Left renal cortex interstitium (tissue), 4 donors: ENCODE results near the gene TPRG1L. TPM values are rescaled to one million over a fixed set of nuclear protein-coding genes. Genes with fewer than 3 reads are reported as not detected.
"Not testable (repeated sequence)": the region's sequence is repeated elsewhere in the genome, so short reads cannot be mapped to it uniquely, and the experiment has no call there.

Experiments used
- DNase-seq, 4 donors: peaks; one replicate each; pipeline ENCODE4 v3.0.0-alpha.2; 2013; ENCODE audit warnings: low read depth in 4 of 4, low spot score in 2 of 4, missing footprints in 1 of 4
- polyA plus RNA-seq, 4 donors: library from polyadenylated mRNA; unstranded; fragments of 120-200 nt; gene quantifications; one replicate each; pipeline ENCODE4 v1.2.1, GENCODE V29; 2013; ENCODE audit not compliant: insufficient read length in 4 of 4

TPRG1L gene
- polyA plus RNA-seq = 10 to 100 TPM; 40.2 to 47.3 (median 43.5) TPM

- peak in 3 of 4 donors; percentile 92 to 96 (median 93) for DNase-seq
Observed at GRCh38 chr1:3624200-3625136, at the start of gene TPRG1L. TSS of gene TPRG1L (plus strand) at chr1:3625015. CDS start at chr1:3625073, 58 bp downstream.

DNA sequence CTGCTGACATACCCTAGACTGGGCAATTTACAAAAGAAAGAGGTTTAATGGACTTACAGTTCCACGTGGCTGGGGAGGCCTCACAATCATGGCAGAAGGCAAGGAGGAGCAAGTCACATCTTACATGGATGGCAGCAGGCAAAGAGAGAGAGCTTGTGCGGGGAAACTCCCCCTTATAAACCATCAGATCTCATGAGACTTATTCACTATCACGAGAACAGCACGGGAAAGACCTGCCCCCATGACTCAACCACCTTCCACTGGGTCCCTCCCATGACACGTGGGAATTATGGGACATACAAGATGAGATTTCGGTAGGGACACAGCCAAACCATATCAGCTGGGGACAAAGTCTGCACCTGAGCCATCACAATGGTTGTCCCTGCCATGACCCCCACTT lies 49.3 kb upstream of the TPRG1L start:
- DNase-seq = not testable (repeated sequence)

DNA sequence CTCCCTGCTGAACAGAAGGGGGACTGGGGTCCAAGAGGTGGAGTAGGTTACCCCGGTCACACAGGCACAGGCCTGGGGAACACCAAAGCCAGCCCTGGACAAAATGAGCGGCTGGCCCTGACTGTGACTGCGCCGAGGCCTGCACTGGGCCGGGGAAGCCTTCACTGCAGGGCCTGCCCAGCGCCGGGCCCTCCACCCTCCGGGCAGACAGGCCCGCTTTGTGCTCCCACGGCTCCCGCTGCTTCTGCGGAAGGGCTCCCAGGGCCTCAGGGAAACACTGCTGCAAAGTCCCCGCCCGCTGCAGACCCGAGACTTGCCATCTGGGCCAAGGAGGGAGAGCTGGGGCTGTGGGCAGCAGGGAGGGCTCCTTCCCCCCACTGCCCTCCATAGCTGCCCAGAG lies 48.8 kb upstream of the TPRG1L start:
- no peak for DNase-seq

GRCh38 chr1:3577300-3577699 lies 47.5 kb upstream of the TPRG1L start:
- no peak for DNase-seq

DNA sequence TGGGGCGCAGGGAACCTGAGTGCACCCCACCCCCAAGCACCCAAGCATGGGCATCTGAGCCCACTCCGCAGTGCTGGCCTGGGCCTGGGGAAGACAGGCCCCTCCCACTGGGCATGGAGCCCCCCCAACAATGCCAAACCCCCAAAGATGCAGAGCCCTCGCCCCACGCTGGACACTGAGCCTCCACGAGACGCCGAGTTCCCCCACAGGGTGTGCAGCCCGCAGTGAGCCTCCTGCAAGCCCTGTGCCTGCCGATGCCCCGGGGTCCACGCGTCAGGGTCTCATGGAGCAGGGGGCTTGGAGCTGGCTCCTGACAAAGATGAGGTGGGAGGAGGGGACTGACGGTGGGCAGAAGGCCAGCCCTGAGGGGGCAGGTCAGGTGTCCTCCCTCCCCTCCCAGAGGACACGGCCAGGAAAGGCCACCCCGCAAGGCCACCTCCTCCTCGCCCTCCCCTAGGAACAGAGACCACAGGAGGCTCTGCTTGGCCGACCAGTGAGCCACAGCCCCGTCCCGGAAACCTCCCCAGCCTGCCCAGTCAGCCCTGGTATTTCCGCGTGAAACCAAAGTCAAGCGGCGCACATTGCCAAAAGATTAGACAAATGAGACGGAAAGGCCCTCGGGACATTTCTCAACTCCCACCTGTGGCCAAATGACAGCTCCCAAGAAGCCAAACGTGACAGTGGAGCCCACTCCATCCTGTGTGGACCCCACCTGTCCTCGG lies 46.9 kb upstream of the TPRG1L start:
- no peak for DNase-seq

- no peak for DNase-seq
Observed at GRCh38 chr1:3578433-3578805, 46.4 kb upstream of the TPRG1L start.

DNA sequence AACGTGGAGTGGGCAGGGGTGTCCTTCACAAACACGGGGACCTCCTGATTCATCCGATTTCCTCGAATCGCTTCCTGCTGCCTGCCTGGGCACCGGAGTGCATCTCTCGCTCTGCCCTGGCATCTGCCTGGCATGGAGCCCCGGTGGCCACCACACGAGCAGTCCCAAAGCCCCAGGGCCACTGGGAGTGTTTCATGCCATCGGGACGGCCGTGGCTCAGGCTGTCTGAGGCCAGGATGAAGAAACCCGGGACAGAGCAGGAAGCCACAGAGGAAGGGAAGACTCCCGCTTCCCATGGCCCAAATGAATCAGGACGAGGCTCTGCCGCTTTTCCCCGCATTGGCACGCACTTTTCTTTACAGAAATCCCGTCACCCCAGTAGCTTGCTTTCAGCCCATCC lies 45.9 kb upstream of the TPRG1L start:
- no peak for DNase-seq

GRCh38 chr1:3579626-3580025 lies 45.2 kb upstream of the TPRG1L start:
- DNase-seq = no peak

- no peak for DNase-seq
Observed at GRCh38 chr1:3580231-3580630, 44.6 kb upstream of the TPRG1L start.

GRCh38 chr1:3581296-3582036 lies 43.3 kb upstream of the TPRG1L start:
- no peak for DNase-seq

DNA sequence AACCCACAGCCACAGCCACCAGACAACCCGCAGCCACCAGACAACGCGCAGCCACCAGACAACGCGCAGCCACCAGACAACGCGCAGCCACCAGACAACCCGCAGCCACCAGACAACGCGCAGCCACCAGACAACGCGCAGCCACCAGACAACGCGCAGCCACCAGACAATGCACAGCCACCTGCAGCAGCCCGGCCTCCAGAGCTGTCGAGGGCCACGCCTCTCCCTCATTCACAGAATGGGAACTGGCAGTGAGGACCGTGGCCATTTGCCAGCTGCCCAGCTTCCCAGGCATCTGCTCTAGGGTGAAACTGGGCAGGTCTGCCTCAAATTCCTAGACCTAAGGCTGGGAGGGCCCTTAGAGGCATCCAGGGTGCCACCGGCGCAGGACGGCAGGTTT lies 41.1 kb upstream of the TPRG1L start:
- not testable (repeated sequence) for DNase-seq

DNA sequence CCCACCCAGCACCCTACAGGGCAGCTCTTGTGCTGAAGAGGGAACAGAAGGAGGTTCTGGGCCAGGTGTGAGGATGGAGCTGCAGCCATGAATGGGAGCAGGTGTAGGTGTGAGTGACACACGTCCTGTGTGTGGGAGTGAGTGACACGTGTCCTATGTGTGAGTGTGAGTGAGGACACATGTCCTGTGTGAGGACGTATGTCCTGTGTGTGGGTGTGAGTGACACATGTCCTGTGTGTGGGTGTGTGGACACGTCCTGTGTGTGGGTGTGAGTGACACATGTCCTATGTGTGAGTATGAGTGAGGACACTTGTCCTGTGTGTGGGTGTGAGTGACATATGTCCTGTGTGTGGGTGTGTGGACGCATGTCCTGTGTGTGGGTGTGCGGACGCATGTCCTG lies 39.9 kb upstream of the TPRG1L start:
- no peak for DNase-seq

DNA sequence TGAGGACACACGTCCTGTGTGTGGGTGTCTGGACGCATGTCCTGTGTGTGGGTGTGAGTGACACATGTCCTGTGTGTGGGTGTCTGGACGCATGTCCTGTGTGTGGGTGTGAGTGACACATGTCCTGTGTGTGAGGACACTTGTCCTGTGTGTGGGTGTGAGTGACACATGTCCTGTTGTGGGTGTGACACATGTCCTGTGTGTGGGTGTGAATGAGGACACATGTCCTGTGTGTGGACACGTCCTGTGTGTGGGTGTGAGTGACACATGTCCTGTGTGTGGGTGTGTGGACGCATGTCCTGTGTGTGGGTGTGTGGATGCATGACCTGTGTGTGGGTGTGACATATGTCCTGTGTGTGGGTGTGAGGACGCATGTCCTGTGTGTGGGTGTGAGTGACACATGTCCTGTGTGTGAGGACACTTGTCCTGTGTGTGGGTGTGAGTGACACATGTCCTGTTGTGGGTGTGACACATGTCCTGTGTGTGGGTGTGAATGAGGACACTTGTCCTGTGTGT lies 39.4 kb upstream of the TPRG1L start:
- DNase-seq = not testable (repeated sequence)

- no peak for DNase-seq
Observed at GRCh38 chr1:3585940-3586568, 38.8 kb upstream of the TPRG1L start.

DNA sequence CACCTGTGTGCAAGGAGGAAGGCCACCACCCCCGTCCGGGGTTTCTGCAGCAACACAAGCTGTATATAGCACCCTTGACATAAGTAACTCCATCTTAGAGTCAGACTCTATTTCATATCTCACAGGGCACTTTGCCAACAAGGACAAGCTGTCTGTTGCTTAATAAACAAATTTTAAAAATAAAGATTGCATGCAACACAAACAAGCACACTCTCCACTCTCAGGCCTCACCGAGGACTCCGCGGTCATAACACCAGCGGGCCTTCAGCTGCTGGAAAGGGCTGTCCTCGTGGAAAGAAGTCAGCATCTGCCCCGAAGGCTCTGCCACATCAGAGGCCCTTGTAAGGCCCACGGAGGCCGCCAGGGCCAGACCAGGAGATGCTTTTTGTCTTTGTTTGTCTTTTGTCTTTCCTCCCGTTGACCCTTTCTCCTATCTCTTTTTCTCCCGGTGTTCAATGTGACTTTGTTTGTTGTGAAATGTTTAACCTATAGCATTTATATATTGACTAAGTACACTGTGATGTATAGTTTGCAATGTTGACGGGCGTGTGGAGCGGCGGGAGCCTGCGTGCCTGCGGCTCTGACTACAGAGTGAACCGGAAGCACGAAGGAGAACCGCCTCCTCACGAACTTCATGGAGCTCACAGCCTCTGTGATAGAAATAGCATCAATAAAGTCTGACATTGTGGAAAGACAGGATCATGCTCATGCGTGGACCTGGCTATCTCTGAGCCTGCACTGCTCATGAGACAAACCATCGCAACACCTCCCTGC lies 37.6 kb upstream of the TPRG1L start:
- DNase-seq = no peak

GRCh38 chr1:3588395-3588794 lies 36.4 kb upstream of the TPRG1L start:
- no peak for DNase-seq

DNA sequence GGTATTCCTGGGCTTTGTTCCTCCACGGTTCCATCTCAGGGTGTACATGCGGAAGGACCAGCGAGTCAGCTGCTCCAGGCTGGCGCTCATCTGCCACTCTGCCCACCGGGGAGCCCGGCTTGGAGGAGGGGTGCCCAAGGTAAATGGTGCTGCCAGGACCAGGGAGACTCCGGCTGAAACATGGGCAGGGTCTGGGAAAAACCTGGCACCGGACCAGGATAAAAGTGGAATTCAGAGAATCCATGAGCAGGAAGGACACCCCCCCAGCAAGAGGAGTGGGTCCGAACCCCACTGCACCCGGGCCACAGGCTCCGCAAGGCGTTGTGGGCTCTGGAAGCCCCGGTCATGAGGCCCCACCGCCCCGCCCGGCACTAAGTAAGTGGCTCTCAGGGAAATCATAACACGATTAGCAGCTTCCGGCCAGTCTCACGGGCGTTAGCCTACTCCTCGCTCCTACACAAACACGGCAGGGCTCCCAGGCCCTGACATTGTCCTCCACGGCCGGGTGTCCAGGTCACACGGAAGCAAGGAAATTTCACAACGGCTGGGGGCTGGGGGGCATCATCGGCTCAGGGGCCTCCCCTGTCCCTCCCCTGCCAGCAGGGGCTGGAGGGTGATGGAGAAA lies 34.6 kb upstream of the TPRG1L start:
- no peak for DNase-seq

DNA sequence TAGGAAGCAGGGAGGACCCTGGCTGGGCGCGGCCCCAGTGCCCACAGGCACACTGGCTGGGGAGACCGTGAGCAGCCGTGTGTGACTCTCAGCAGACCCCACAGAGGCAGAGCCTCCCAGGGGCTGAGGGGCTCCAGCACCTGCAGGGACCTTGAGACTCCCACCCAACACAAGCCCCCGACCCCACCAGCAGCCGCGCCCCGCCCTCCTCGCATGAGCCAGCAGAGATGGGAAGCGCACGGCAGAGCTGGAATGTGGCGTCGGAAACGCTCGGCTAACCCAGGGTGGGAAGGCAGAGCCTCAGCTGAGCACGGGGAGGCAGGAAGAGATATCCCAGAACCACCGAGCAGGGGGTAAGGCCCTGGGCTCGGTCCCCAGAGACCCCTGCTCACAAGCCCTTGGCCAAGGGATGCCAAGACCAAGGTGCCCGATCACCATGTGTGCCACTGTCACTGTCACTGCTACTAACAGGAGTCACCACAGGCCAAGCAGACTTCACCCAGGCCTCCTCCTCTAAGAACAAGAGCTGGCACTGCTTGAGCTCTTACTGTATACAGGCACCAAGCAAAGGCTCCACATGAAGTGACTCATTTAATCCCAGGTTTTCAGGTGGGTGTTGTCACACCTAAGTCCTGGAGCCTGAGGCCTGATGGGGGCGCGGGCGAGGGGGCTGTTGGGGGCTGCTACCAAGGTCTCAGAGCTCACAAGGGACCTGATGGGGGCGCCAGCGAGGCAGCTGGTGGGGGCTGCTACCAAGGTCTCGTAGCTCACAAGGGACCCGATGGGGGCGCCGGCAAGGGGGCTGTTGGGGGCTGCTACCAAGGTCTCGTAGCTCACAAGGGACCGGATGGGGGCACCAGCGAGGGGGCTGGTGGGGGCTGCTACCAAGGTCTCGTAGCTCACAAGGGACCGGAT lies 33.6 kb upstream of the TPRG1L start:
- DNase-seq = no peak
